Spinal cord (tissue), 10 donors: Measurements from ENCODE around the gene DOK6. TPM values are rescaled to one million over a fixed set of nuclear protein-coding genes. Genes with fewer than 3 reads are reported as not detected.

Experiments used
- DNase-seq, 6 donors: peaks; one replicate each; pipeline versions ENCODE4 v3.0.0 to v3.0.0-alpha.2; 2013 to 2015; ENCODE audit warnings: low spot score in 6 of 6, low read depth in 4 of 6
- H3K27ac ChIP-seq: one replicate; pipeline ENCODE4 v1.5.1; 2013; ENCODE audit warnings: low read depth, low read length, control low read depth
- H3K27me3 ChIP-seq: one replicate; pipeline ENCODE4 v1.6.1; 2013; ENCODE audit warnings: low read length; ENCODE audit not compliant: control insufficient read depth, insufficient read depth
- H3K36me3 ChIP-seq: one replicate; pipeline ENCODE4 v1.6.1; 2013; ENCODE audit warnings: low read length; ENCODE audit not compliant: control insufficient read depth, insufficient read depth
- H3K4me1 ChIP-seq: one replicate; pipeline ENCODE4 v1.6.1; 2013; ENCODE audit warnings: low read length; ENCODE audit not compliant: control insufficient read depth, insufficient read depth
- H3K4me3 ChIP-seq: one replicate; pipeline ENCODE4 v1.5.1; 2013; ENCODE audit warnings: low read depth, low read length, control low read depth
- H3K9me3 ChIP-seq: one replicate; pipeline ENCODE4 v1.6.1; 2013; ENCODE audit warnings: low read length; ENCODE audit not compliant: control insufficient read depth, insufficient read depth
- WGBS: methylation state at CpG from one replicate; pipeline ENCODE4 v1.1.5; 2013; ENCODE audit warnings: missing lambda C conversion rate; ENCODE audit not compliant: insufficient coverage; 5-methylcytosine and 5-hydroxymethylcytosine counted together
- polyA plus RNA-seq, 2 donors: library from polyadenylated mRNA; unstranded; fragments of 120-200 nt; gene quantifications; one replicate each; pipeline ENCODE4 v1.2.1, GENCODE V29; 2013; ENCODE audit not compliant: insufficient read length in 2 of 2
- total RNA-seq, 2 donors: library from RNA; depleted of rRNA in 1 of 2; stranded (reverse); fragments of 120-200 nt in 1 of 2; fragments of >200 nt in 1 of 2; gene quantifications; one replicate each; pipeline versions ENCODE4 v1.2.3 to v1.2.4, GENCODE V29; 2013 to 2014
- donor health status: healthy.

DOK6 gene
- total and polyA plus RNA-seq, 4 donors: 26.5 to 64.4 (median 40.7) TPM

- peak in 2 of 6 donors; percentile 19 to 78 for DNase-seq
- H3K4me1 ChIP-seq: no peaks in the 10 kb centered on the region
- H3K27ac ChIP-seq: no peak overlapping the region
- WGBS: no CpG with 5 or more reads among the region's 2 CpGs
- H3K36me3 ChIP-seq: no peaks in the 10 kb centered on the region
- H3K4me3 ChIP-seq: no peak overlapping the region
- H3K27me3 ChIP-seq: no peaks in the 10 kb centered on the region
- H3K9me3 ChIP-seq: no peaks in the 10 kb centered on the region
These were observed 274.3 kb downstream of the DOK6 start for GRCh38 chr18:69674966-69675365.

GRCh38 chr18:69677595-69677994 lies 276.9 kb downstream of the DOK6 start:
- no peak for DNase-seq
- H3K4me1 ChIP-seq: no peaks in the 10 kb centered on the region
- H3K27ac ChIP-seq: no peak overlapping the region
- whole genome bisulfite sequencing: 100% methylated on average over 3 of the region's 6 CpGs
- H3K4me3 ChIP-seq: no peak overlapping the region
- H3K9me3 ChIP-seq: no peaks in the 10 kb centered on the region
- no peaks in the 10 kb centered on the region for H3K36me3 ChIP-seq
- no peaks in the 10 kb centered on the region for H3K27me3 ChIP-seq

- no peak for DNase-seq
- H3K27me3 ChIP-seq: no peaks in the 10 kb centered on the region
- H3K36me3 ChIP-seq: no peaks in the 10 kb centered on the region
- H3K4me1 ChIP-seq: no peaks in the 10 kb centered on the region
- no peak overlapping the region for H3K4me3 ChIP-seq
- no peaks in the 10 kb centered on the region for H3K9me3 ChIP-seq
- H3K27ac ChIP-seq: no peak overlapping the region
- 90% methylated on average over 2 of the region's 4 CpGs for WGBS
These were observed 279.4 kb downstream of the DOK6 start for GRCh38 chr18:69680123-69680522.

GRCh38 chr18:69683176-69683575 lies 282.5 kb downstream of the DOK6 start:
- H3K27me3 ChIP-seq: no peaks in the 10 kb centered on the region
- WGBS: 100% methylated on average over 1 of the region's 2 CpGs
- no peak overlapping the region for H3K4me3 ChIP-seq

GRCh38 chr18:69684789-69685188 lies 284.1 kb downstream of the DOK6 start:
- DNase-seq: no peak
- Histone ChIP-seq H3K4me3 (no peak overlapping the region), H3K27me3 (no peaks in the 10 kb centered on the region), H3K27ac (no peak overlapping the region), H3K4me1 (no peaks in the 10 kb centered on the region), H3K36me3 (no peaks in the 10 kb centered on the region), H3K9me3 (no peaks in the 10 kb centered on the region)
- 100% methylated on average over 1 of the region's 2 CpGs for WGBS

More at GRCh38 chr18:69683176-69683575, 282.5 kb downstream of the DOK6 start:
- Histone ChIP-seq H3K27ac (no peak overlapping the region), H3K4me1 (no peaks in the 10 kb centered on the region), H3K36me3 (no peaks in the 10 kb centered on the region), H3K9me3 (no peaks in the 10 kb centered on the region)
- no peak for DNase-seq

GRCh38 chr18:69686861-69687260 lies 286.2 kb downstream of the DOK6 start:
- no peaks in the 10 kb centered on the region for H3K9me3 ChIP-seq
- WGBS: no CpG with 5 or more reads among the region's 1 CpG
- H3K27ac ChIP-seq: no peak overlapping the region
- H3K36me3 ChIP-seq: no peaks in the 10 kb centered on the region
- H3K27me3 ChIP-seq: no peaks in the 10 kb centered on the region
- H3K4me1 ChIP-seq: no peaks in the 10 kb centered on the region
- H3K4me3 ChIP-seq: no peak overlapping the region
- no peak for DNase-seq

GRCh38 chr18:69689121-69689759 lies 288.6 kb downstream of the DOK6 start:
- H3K9me3 ChIP-seq: no peaks in the 10 kb centered on the region
- H3K4me1 ChIP-seq: no peaks in the 10 kb centered on the region
- no peaks in the 10 kb centered on the region for H3K27me3 ChIP-seq
- no CpG with 5 or more reads among the region's 2 CpGs for WGBS
- H3K36me3 ChIP-seq: no peaks in the 10 kb centered on the region
- DNase-seq: no peak
- no peak overlapping the region for H3K4me3 ChIP-seq
- H3K27ac ChIP-seq: no peak overlapping the region

- Histone ChIP-seq H3K27me3 (no peaks in the 10 kb centered on the region), H3K27ac (no peak overlapping the region), H3K9me3 (no peaks in the 10 kb centered on the region), H3K4me1 (no peaks in the 10 kb centered on the region), H3K36me3 (no peaks in the 10 kb centered on the region), H3K4me3 (no peak overlapping the region)
- DNase-seq: no peak
- WGBS: no CpG with 5 or more reads among the region's 5 CpGs
These were observed 290.5 kb downstream of the DOK6 start for GRCh38 chr18:69691008-69691760.

GRCh38 chr18:69697069-69697468 lies 296.4 kb downstream of the DOK6 start:
- DNase-seq: no peak
- no peaks in the 10 kb centered on the region for H3K27me3 ChIP-seq
- H3K4me3 ChIP-seq: no peak overlapping the region
- no peaks in the 10 kb centered on the region for H3K4me1 ChIP-seq
- no peaks in the 10 kb centered on the region for H3K9me3 ChIP-seq
- no peak overlapping the region for H3K27ac ChIP-seq
- no peaks in the 10 kb centered on the region for H3K36me3 ChIP-seq

- Histone ChIP-seq H3K27ac (no peak overlapping the region), H3K4me3 (no peak overlapping the region), H3K36me3 (no peaks in the 10 kb centered on the region), H3K27me3 (no peaks in the 10 kb centered on the region), H3K4me1 (no peaks in the 10 kb centered on the region), H3K9me3 (no peaks in the 10 kb centered on the region)
- 100% methylated on average over 2 of the region's 3 CpGs for WGBS
- DNase-seq: no peak
These were observed 297.0 kb downstream of the DOK6 start for GRCh38 chr18:69697689-69698088.
